WI38 (cell line): ENCODE results near the gene ACSBG1.

ENCODE experiments used
- H3K4me3 ChIP-seq: 2 replicates; pipeline ENCODE4 v1.5.1; 2011; ENCODE audit warnings: low read depth, mild to moderate bottlenecking, control low read depth, low read length
- TF ChIP-seq, protein P1 (sequence below): IDR thresholded peaks from 2 replicates; pipeline ENCODE4 v1.5.1; 2012; ENCODE audit warnings: low read depth, mild to moderate bottlenecking, control low read depth, low read length

ACSBG1 gene

DNA sequence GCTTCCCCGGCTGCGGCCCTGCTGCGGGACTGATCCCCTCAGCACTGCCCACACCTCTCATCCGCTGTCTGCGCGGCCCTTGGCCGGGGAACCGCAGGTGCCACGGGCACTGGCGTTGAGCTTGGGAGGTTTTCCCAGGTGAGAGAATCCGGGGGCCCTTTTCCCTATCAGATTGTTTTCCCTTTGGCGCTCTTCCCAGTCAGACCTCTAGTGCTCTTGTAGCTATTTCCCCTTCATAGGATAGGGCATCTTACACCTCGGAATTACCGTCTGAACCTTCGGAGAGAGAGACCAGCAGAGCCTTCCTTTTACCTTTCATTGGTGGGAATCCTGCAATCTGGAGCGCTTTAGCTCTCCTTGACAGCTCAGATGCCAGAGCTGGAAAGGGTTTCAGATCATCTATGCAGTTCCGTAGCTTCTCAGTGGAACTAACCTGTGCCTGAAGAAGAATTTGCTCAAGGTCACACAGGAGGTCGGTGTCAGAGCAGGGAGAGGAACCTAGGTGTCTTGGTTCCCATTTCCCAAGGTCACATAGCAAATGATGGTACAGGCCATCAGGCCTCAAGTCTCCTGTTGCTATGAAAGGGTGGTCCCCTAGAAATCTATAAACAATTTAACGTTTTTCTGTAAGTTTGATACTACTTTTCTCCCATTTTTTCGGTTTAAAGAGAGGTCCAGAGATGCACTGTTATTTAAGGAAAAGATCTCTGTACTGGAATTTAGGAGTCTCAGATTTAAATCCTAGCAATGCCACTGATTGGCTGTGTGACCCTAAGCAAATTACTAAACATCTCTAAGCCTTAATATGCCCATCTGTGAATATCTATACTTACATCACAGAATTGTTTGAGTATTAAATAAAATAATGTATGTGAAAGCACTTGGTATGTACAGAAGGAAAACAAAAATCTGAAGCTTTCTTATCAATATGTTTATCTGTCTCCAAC is 84.3 kb downstream of the ACSBG1 start:
- TF ChIP-seq, protein P1, sequence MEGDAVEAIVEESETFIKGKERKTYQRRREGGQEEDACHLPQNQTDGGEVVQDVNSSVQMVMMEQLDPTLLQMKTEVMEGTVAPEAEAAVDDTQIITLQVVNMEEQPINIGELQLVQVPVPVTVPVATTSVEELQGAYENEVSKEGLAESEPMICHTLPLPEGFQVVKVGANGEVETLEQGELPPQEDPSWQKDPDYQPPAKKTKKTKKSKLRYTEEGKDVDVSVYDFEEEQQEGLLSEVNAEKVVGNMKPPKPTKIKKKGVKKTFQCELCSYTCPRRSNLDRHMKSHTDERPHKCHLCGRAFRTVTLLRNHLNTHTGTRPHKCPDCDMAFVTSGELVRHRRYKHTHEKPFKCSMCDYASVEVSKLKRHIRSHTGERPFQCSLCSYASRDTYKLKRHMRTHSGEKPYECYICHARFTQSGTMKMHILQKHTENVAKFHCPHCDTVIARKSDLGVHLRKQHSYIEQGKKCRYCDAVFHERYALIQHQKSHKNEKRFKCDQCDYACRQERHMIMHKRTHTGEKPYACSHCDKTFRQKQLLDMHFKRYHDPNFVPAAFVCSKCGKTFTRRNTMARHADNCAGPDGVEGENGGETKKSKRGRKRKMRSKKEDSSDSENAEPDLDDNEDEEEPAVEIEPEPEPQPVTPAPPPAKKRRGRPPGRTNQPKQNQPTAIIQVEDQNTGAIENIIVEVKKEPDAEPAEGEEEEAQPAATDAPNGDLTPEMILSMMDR: no peak
- peak overlapping the region; percentile 78 for H3K4me3 ChIP-seq

GRCh38 chr15:78149068-78149804 is 85.1 kb downstream of the ACSBG1 start, which contains the start of gene IDH3A:
Gene IDH3A, plus strand, starts transcription at chr15:78149362. Its CDS starts 42 bp downstream, at chr15:78149404.
- peak within 1 kb of the TSS; percentile 78 for H3K4me3 ChIP-seq
- TF ChIP-seq, protein P1: no peak

GRCh38 chr15:78148392-78149067 is 85.8 kb downstream of the ACSBG1 start:
- TF ChIP-seq, protein P1: no peak
- peak overlapping the region; percentile 78 for H3K4me3 ChIP-seq

DNA sequence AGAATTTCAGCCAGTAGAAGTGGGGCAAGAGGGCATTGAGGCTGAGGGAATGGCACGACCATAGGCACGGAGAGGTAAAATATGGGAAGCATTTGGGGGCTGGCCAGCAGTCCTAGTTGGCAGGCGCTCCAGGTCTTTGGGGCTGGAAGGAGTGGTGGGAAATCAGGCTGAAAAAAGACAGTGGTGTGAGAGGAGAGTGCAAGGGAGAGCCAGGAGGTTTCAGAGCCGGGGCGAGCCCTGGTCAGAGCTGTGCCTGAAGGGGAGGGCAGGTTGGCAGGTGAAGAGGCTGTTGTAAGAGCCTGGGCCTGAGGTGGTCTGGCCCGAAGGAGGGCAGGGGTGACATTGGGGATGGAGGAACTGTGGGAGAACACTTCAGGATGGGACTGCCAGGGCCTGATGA is 86.8 kb downstream of the ACSBG1 start:
- H3K4me3 ChIP-seq: no peak overlapping the region
- TF ChIP-seq, protein P1: no peak

GRCh38 chr15:78146425-78147154 is 87.8 kb downstream of the ACSBG1 start:
- TF ChIP-seq, protein P1: no peak
- H3K4me3 ChIP-seq: no peak overlapping the region

DNA sequence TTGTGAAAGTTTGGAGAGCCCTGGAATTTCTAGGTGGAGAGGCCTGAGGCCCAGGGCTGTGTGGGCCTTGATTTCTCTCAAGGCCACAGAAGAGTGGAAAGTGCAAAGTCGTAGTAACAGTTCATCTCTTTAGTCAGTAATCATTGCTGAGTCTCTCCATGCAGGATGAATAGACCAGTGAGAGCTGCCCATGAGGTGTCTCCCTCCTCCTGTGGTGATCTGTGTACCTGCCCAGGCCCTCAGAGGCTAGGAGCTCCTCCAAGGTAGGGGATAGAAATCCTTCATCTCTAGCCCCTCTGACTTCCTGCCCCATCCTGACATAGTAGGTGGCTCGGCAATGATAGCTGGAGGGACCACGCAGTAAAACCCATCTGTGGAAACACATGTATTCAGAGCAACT is 92.0 kb downstream of the ACSBG1 start:
- no peak overlapping the region for H3K4me3 ChIP-seq
- TF ChIP-seq, protein P1: no peak
